K562 (cell line): ENCODE measurements around the gene OXSR1. TPM values are rescaled to one million over a fixed set of nuclear protein-coding genes. Genes with fewer than 3 reads are reported as not detected.

Experiments
- ARID1B ChIP-seq: fragments of 450-650 bp; IDR thresholded peaks from 2 replicates; pipeline ENCODE4 v1.6.1; 2016; ENCODE audit warnings: antibody characterized with exemption, mild to moderate bottlenecking, inconsistent platforms
- CSDE1 ChIP-seq, 2 experiments: fragments of 450-650 bp; IDR thresholded peaks; 2 replicates each; pipeline ENCODE4 v1.6.1; 2016; ENCODE audit warnings: mild to moderate bottlenecking in 1 of 2
- FOXJ2 ChIP-seq: fragments of 200-800 bp; sonication (Bioruptor generic); IDR thresholded peaks from 2 replicates; pipeline ENCODE4 v1.6.1; 2016; ENCODE audit warnings: missing genetic modification characterization, missing compliant biosample characterization
- JUND ChIP-seq, 2 experiments: IDR thresholded peaks; 2 replicates in 1 of 2; 3 replicates in 1 of 2; pipeline ENCODE4 v1.6.1; 2011; ENCODE audit warnings: borderline replicate concordance in 2 of 2, low read depth in 2 of 2, low read length in 2 of 2, improper control_type of control experiment in 1 of 2, missing biosample characterization in 1 of 2, missing genetic modification characterization in 1 of 2, missing genetic modification reagents in 1 of 2
- KLF6 ChIP-seq: fragments of 250-450 bp; sonication (Bioruptor Pico); IDR thresholded peaks from 2 replicates; pipeline ENCODE4 v1.4.0; 2020; ENCODE audit warnings: mild to moderate bottlenecking, moderate library complexity, borderline replicate concordance
- MYNN ChIP-seq, 2 experiments: sonication (generic); formaldehyde crosslinking in 1 of 2; IDR thresholded peaks; 2 replicates each; pipeline versions ENCODE4 v1.5.0 to v1.6.1; 2016 to 2020; ENCODE audit warnings: antibody characterized with exemption in 1 of 2, missing genetic modification reagents in 1 of 2
- NFATC3 ChIP-seq: fragments of 450-650 bp; IDR thresholded peaks from 2 replicates; pipeline ENCODE4 v1.6.1; 2017; ENCODE audit warnings: mild to moderate bottlenecking
- PML ChIP-seq: IDR thresholded peaks from 2 replicates; pipeline ENCODE4 v1.6.1; 2012; ENCODE audit warnings: low read length, inconsistent platforms
- RAD21 ChIP-seq, 2 experiments: fragments of 250-450 bp in 1 of 2; fragments of 450-650 bp in 1 of 2; sonication (Bioruptor Pico) in 1 of 2; formaldehyde crosslinking in 1 of 2; IDR thresholded peaks in 1 of 2; conservative IDR thresholded peaks in 1 of 2; 2 replicates each; pipeline versions ENCODE4 v1.4.0 to v1.8.0; 2020 to 2022; ENCODE audit warnings: mild to moderate bottlenecking in 2 of 2, moderate library complexity in 1 of 2
- TAF15 ChIP-seq: fragments of 200-400 bp; formaldehyde crosslinking; IDR thresholded peaks from 2 replicates; pipeline ENCODE4 v1.6.1; 2017; ENCODE audit warnings: mild to moderate bottlenecking, low read depth, low read length, moderate library complexity
- TRIM28 ChIP-seq: fragments of 450-650 bp; IDR thresholded peaks from 2 replicates; pipeline ENCODE4 v1.6.1; 2017
- ZNF134 ChIP-seq: fragments of 250-450 bp; sonication (Bioruptor Pico); conservative IDR thresholded peaks from 2 replicates; pipeline ENCODE4 v1.4.0; 2020
- ZNF41 ChIP-seq: fragments of 250-450 bp; sonication (Bioruptor Pico); conservative IDR thresholded peaks from 2 replicates; pipeline ENCODE4 v1.4.0; 2020; ENCODE audit warnings: mild to moderate bottlenecking
- polyA plus RNA-seq, 8 experiments: library from polyadenylated mRNA; depleted of rRNA in 4 of 8; stranded (reverse) in 5 of 8; unstranded in 3 of 8; fragments of >200 nt; fragmentation: Nextera tagmentation in 2 of 8; fragmentation: Illumina TruSeq in 1 of 8; extraction: Ambion mirVana in 2 of 8; extraction: Trizol in 1 of 8; gene quantifications; 2 replicates each; pipeline versions ENCODE4 v1.2.1 to v1.2.3, GENCODE V29; 2011 to 2014; ENCODE audit warnings: inconsistent platforms in 1 of 8, missing spikeins in 1 of 8
- total RNA-seq, 7 experiments: library from RNA; depleted of rRNA in 6 of 7; stranded (reverse); fragments of >200 nt in 6 of 7; fragmentation: Illumina TruSeq in 2 of 7; extraction: Trizol in 2 of 7; gene quantifications; 2 replicates each; pipeline versions ENCODE4 v1.2.1 to v1.2.3, GENCODE V29; 2011 to 2021; ENCODE audit warnings: low replicate concordance in 1 of 7
- TF ChIP-seq, protein P1 (sequence below): sonication (generic); formaldehyde crosslinking; IDR thresholded peaks from 2 replicates; pipeline ENCODE4 v1.5.0; 2020; ENCODE audit warnings: missing genetic modification reagents
- TF ChIP-seq, protein P2 (sequence below), 2 experiments: IDR thresholded peaks; 2 replicates each; pipeline ENCODE4 v1.6.1; 2012; ENCODE audit warnings: improper control_type of control experiment in 2 of 2, low read depth in 2 of 2, low read length in 2 of 2, borderline replicate concordance in 1 of 2
- TF ChIP-seq, protein P3 (sequence below): fragments of 250-450 bp; sonication (Bioruptor Pico); IDR thresholded peaks from 2 replicates; pipeline ENCODE4 v1.8.0; 2022; ENCODE audit warnings: inconsistent platforms
- TF ChIP-seq, protein P4 (sequence below), 2 experiments: IDR thresholded peaks in 1 of 2; conservative IDR thresholded peaks in 1 of 2; 2 replicates each; pipeline ENCODE4 v1.6.1; 2016; ENCODE audit warnings: low read depth in 2 of 2, mild to moderate bottlenecking in 1 of 2, missing compliant biosample characterization in 1 of 2, missing genetic modification characterization in 1 of 2, moderate library complexity in 1 of 2
- TF ChIP-seq, protein P5 (sequence below): sonication (generic); formaldehyde crosslinking; IDR thresholded peaks from 2 replicates; pipeline ENCODE4 v1.9.0; 2022; ENCODE audit warnings: mild to moderate bottlenecking, missing genetic modification reagents

OXSR1 gene
- total and polyA plus RNA-seq, 9 of the 15 experiments (the other 6 are each of a cell fraction or from before 2014, with no cell fraction given): 15.7 to 87.6 (median 48.7) TPM

DNA sequence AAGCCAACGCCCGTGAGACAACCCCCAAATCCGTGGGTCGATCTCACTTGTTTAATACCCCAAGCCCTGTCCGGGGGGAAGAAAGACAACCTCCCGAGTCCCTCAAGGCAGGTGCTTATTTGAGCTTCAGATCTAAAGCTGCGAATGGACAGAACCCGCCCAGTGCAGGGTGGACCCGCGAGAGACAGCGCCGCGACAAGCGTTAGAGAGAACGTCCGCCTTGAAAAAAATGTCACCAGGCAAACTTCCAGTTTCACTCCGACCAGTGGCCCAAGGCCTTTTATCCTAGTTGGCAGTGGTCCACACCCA, 740 bp upstream of the OXSR1 start (continued):
- TF ChIP-seq, protein P1, sequence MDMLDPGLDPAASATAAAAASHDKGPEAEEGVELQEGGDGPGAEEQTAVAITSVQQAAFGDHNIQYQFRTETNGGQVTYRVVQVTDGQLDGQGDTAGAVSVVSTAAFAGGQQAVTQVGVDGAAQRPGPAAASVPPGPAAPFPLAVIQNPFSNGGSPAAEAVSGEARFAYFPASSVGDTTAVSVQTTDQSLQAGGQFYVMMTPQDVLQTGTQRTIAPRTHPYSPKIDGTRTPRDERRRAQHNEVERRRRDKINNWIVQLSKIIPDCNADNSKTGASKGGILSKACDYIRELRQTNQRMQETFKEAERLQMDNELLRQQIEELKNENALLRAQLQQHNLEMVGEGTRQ (CRISPR knock-in tag): no peak
- TF ChIP-seq, protein P2, sequence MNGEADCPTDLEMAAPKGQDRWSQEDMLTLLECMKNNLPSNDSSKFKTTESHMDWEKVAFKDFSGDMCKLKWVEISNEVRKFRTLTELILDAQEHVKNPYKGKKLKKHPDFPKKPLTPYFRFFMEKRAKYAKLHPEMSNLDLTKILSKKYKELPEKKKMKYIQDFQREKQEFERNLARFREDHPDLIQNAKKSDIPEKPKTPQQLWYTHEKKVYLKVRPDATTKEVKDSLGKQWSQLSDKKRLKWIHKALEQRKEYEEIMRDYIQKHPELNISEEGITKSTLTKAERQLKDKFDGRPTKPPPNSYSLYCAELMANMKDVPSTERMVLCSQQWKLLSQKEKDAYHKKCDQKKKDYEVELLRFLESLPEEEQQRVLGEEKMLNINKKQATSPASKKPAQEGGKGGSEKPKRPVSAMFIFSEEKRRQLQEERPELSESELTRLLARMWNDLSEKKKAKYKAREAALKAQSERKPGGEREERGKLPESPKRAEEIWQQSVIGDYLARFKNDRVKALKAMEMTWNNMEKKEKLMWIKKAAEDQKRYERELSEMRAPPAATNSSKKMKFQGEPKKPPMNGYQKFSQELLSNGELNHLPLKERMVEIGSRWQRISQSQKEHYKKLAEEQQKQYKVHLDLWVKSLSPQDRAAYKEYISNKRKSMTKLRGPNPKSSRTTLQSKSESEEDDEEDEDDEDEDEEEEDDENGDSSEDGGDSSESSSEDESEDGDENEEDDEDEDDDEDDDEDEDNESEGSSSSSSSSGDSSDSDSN (IDR thresholded peaks at IDR 0.05; ENCODE audit: borderline replicate concordance in 1 of 2, low read depth in 2 of 2, low read length in 2 of 2): 0 out of 4 replicates have a peak, but pooled peaks of 1 of the 2 experiments have one; percentile 63
- peak; percentile 39; the same call in 1 of the 2 replicates for TF ChIP-seq PML
- TF ChIP-seq ZNF134: no peak
- TF ChIP-seq KLF6 (CRISPR knock-in tag): peak; percentile 58; the same call in 1 of the 2 replicates
- TF ChIP-seq MYNN (IDR thresholded peaks at IDR 0.05): 0 out of 2 replicates have a peak, but pooled peaks have one; percentile 66
- no peak for TF ChIP-seq MYNN (CRISPR knock-in tag; IDR thresholded peaks at IDR 0.05)
- TF ChIP-seq, protein P3, sequence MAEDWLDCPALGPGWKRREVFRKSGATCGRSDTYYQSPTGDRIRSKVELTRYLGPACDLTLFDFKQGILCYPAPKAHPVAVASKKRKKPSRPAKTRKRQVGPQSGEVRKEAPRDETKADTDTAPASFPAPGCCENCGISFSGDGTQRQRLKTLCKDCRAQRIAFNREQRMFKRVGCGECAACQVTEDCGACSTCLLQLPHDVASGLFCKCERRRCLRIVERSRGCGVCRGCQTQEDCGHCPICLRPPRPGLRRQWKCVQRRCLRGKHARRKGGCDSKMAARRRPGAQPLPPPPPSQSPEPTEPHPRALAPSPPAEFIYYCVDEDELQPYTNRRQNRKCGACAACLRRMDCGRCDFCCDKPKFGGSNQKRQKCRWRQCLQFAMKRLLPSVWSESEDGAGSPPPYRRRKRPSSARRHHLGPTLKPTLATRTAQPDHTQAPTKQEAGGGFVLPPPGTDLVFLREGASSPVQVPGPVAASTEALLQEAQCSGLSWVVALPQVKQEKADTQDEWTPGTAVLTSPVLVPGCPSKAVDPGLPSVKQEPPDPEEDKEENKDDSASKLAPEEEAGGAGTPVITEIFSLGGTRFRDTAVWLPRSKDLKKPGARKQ (CRISPR knock-in tag): no peak
- peak in 1 of 2 experiments; percentile 32; a peak in 2 of 4 replicates for TF ChIP-seq RAD21 (CRISPR knock-in tag; conservative IDR thresholded peaks at IDR 0.05 in 1 of 2, IDR thresholded peaks at IDR 0.05 in 1 of 2)
- peak; percentile 34; the same call in 1 of the 2 replicates for TF ChIP-seq TRIM28
- TF ChIP-seq CSDE1 (IDR thresholded peaks at IDR 0.05): no peak
- TF ChIP-seq NFATC3: 0 out of 2 replicates have a peak, but pooled peaks have one; percentile 22
- no peak for TF ChIP-seq JUND (IDR thresholded peaks at IDR 0.05; ENCODE audit: borderline replicate concordance, low read depth, low read length)
- TF ChIP-seq JUND (tag; IDR thresholded peaks at IDR 0.05; ENCODE audit: borderline replicate concordance, low read depth, low read length): no peak
- peak; percentile 20; the same call in 1 of the 2 replicates for TF ChIP-seq ARID1B
- TF ChIP-seq, protein P4, sequence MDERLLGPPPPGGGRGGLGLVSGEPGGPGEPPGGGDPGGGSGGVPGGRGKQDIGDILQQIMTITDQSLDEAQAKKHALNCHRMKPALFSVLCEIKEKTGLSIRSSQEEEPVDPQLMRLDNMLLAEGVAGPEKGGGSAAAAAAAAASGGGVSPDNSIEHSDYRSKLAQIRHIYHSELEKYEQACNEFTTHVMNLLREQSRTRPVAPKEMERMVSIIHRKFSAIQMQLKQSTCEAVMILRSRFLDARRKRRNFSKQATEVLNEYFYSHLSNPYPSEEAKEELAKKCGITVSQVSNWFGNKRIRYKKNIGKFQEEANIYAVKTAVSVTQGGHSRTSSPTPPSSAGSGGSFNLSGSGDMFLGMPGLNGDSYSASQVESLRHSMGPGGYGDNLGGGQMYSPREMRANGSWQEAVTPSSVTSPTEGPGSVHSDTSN (CRISPR knock-in tag; IDR thresholded peaks at IDR 0.05; ENCODE audit: low read depth): no peak
- TF ChIP-seq, protein P4 (tag; conservative IDR thresholded peaks at IDR 0.05; ENCODE audit: low read depth): no peak
- no peak for TF ChIP-seq FOXJ2
- 0 out of 2 replicates have a peak, but pooled peaks have one; percentile 6 for TF ChIP-seq ZNF41
- TF ChIP-seq, protein P5, sequence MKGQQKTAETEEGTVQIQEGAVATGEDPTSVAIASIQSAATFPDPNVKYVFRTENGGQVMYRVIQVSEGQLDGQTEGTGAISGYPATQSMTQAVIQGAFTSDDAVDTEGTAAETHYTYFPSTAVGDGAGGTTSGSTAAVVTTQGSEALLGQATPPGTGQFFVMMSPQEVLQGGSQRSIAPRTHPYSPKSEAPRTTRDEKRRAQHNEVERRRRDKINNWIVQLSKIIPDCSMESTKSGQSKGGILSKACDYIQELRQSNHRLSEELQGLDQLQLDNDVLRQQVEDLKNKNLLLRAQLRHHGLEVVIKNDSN (CRISPR knock-in tag): no peak
- TF ChIP-seq TAF15: no peak
